Osteoblast (primary cell): ENCODE results near the gene PRIM2. TPM values are rescaled to one million over a fixed set of nuclear protein-coding genes. Genes with fewer than 3 reads are reported as not detected.
"Not testable (repeated sequence)": the region's sequence is repeated elsewhere in the genome, so short reads cannot be mapped to it uniquely, and the experiment has no call there.

Experiments
- DNase-seq: peaks from one replicate; pipeline ENCODE4 v3.0.0; 2011; ENCODE audit warnings: low spot score, mixed read lengths; ENCODE audit not compliant: insufficient read length; ENCODE audit errors: missing footprints
- H2AFZ ChIP-seq: 2 replicates; pipeline ENCODE4 v1.6.0; 2011; ENCODE audit warnings: mild to moderate bottlenecking, low read length
- H3K27ac ChIP-seq: 2 replicates; pipeline ENCODE4 v1.5.1; 2011; ENCODE audit warnings: mild to moderate bottlenecking, low read depth, low read length, moderate library complexity
- H3K27me3 ChIP-seq: 2 replicates; pipeline ENCODE4 v1.6.0; 2012; ENCODE audit warnings: mild to moderate bottlenecking, control low read depth, inconsistent platforms, low read length, moderate library complexity; ENCODE audit not compliant: insufficient read depth
- H3K36me3 ChIP-seq: 2 replicates; pipeline ENCODE4 v1.5.1; 2011; ENCODE audit warnings: mild to moderate bottlenecking, low read length, control low read depth, moderate library complexity; ENCODE audit not compliant: insufficient read depth
- H3K4me1 ChIP-seq: 2 replicates; pipeline ENCODE4 v1.5.1; 2011; ENCODE audit warnings: mild to moderate bottlenecking, low read length, control low read depth, moderate library complexity; ENCODE audit not compliant: insufficient read depth
- H3K4me2 ChIP-seq: 2 replicates; pipeline ENCODE4 v1.6.0; 2011; ENCODE audit warnings: mild to moderate bottlenecking, low read length; ENCODE audit not compliant: insufficient read depth
- H3K4me3 ChIP-seq: fragments of 200-600 bp; sonication (generic); 3 replicates; pipeline ENCODE4 v1.5.1; 2012; ENCODE audit warnings: mild to moderate bottlenecking, low read length, inconsistent platforms; ENCODE audit not compliant: insufficient read depth
- H3K79me2 ChIP-seq: 2 replicates; pipeline ENCODE4 v1.6.0; 2012; ENCODE audit warnings: mild to moderate bottlenecking, low read length, control low read depth, inconsistent platforms; ENCODE audit not compliant: insufficient read depth
- H3K9me3 ChIP-seq: 2 replicates; pipeline ENCODE4 v1.5.1; 2011; ENCODE audit warnings: low read depth, low read length, control low read depth
- H4K20me1 ChIP-seq: 2 replicates; pipeline ENCODE4 v1.6.0; 2012; ENCODE audit warnings: mild to moderate bottlenecking, low read length, control low read depth; ENCODE audit not compliant: insufficient read depth
- CTCF ChIP-seq: IDR thresholded peaks from 2 replicates; pipeline ENCODE4 v1.5.1; 2011; ENCODE audit warnings: mild to moderate bottlenecking, low read depth, low read length, moderate library complexity; ENCODE audit errors: extremely low read depth
- total RNA-seq: library from RNA; depleted of rRNA; stranded (reverse); fragments of >200 nt; gene quantifications from 2 replicates; pipeline ENCODE4 v1.2.3, GENCODE V29; 2012

PRIM2 gene
- total RNA-seq, 1 donor = 30.0 TPM

- H4K20me1 ChIP-seq, H2AFZ ChIP-seq, H3K4me1 ChIP-seq, H3K27me3 ChIP-seq, H3K27ac ChIP-seq, H3K79me2 ChIP-seq, H3K36me3 ChIP-seq, H3K9me3 ChIP-seq, H3K4me3 ChIP-seq, H3K4me2 ChIP-seq, DNase-seq: not testable (repeated sequence)
These were observed 217.7 kb downstream of the PRIM2 start for GRCh38 chr6:57535121-57535520.

DNA sequence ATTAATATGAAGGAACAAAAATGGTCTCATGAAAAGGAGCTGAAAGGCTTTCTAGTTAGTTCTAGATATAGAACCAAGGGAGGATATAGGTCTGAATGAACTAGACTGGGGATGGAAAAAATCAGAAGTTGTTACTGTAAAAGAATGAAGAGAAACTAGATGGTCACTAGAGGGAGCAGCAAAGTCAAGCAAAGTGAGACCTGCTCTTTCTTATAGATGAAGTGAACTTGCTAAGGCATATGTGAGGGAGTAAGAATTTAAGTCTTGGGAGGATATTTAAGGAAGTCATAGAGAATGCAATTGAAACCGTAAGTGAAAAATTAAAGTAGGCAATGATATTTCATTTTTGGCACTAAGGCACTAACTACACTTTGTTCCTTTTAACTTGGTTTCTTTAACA is 218.6 kb downstream of the PRIM2 start:
- not testable (repeated sequence) for H3K9me3 ChIP-seq, H3K79me2 ChIP-seq, H3K4me2 ChIP-seq, DNase-seq, H3K4me1 ChIP-seq, H2AFZ ChIP-seq, H3K4me3 ChIP-seq, H4K20me1 ChIP-seq, H3K27me3 ChIP-seq, H3K36me3 ChIP-seq, H3K27ac ChIP-seq
- TF ChIP-seq CTCF = peak; percentile 40

DNA sequence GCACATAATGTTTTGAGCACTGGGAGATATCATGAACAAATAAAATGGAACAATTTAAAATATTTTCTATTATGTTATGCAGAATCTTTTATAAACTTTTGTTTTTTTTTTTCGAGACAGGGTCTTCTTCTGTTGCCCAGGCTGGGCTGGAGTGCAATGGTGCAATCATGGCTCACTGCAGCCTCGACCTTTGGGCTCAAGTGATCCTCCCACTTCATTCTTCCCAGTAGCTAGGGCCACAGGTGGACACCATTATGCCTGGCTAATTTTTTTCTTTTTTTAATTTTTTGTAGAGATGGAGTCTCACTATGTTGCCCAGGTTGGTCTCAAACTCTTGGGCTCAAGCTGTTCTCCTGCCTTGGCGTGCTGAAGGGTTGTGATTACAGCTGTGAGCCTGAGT is 220.5 kb downstream of the PRIM2 start:
- H3K4me3 ChIP-seq, H3K4me1 ChIP-seq, H3K36me3 ChIP-seq, H2AFZ ChIP-seq, H3K4me2 ChIP-seq, H3K27ac ChIP-seq, H4K20me1 ChIP-seq, H3K9me3 ChIP-seq, DNase-seq, H3K79me2 ChIP-seq, H3K27me3 ChIP-seq: not testable (repeated sequence)

DNA sequence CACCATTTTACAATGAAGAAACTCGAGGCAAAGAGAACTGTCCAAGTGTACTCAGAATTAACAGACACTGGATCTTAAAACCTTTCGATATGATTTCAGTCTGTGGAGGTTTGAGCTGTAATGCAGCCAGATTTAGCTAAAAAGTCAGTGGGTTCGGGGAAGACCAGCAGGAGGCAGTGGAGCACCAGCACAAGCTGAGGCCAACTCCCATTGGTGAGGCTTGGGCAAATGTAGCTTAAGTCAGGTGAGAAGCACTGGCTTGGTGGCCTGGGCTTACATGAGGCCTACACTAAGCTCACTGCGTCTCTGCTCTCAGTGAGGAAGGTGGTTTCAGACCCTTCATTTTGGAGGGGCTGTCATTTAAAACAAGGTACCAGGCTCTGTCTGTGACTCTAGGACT is 234.5 kb downstream of the PRIM2 start:
- not testable (repeated sequence) for H3K27ac ChIP-seq, H3K4me2 ChIP-seq, H3K79me2 ChIP-seq, H3K27me3 ChIP-seq, H3K4me1 ChIP-seq, H3K36me3 ChIP-seq, H2AFZ ChIP-seq, DNase-seq, H4K20me1 ChIP-seq, H3K4me3 ChIP-seq, H3K9me3 ChIP-seq

DNA sequence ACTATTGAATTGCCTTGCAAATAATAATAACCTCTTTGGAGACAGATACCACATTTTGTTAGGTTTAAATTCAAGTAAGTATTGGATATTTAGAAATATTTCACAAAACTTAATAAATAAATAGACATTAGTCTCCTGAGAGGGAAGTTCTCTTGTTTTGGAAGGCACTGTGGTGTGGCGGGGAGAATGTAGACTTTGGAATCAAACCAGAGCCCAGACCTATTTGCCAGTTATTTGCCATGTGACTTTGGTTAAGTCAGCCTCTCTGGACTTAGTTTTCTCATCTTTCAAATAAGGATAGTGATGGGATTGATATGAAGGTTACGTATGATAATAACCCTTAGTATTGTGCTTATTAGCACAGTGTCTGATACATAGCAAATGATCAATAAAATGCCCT is 240.4 kb downstream of the PRIM2 start:
- not testable (repeated sequence) for H3K4me1 ChIP-seq, H3K79me2 ChIP-seq, H3K9me3 ChIP-seq, H4K20me1 ChIP-seq, H3K27ac ChIP-seq, H3K4me2 ChIP-seq, H3K36me3 ChIP-seq, DNase-seq, H3K4me3 ChIP-seq, H2AFZ ChIP-seq, H3K27me3 ChIP-seq

DNA sequence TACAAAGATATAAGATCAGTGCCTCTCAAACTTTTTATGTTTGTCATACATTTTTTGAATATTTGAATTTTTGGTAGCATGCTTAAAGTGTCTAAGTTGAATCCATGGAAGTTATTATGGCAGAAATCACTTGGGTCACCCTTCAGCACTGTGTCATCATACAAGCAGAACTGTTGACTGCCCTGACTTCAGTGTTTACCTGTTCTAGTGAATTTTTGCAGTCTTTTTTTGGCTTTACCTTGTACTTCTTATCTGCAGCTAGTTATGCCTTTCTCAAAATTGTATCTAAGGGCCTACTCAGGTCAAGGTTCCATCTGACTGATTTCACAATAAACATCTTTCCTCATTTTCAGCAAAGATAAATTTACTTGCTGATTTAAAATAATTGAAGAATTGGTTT is 241.7 kb downstream of the PRIM2 start:
- not testable (repeated sequence) for DNase-seq

DNA sequence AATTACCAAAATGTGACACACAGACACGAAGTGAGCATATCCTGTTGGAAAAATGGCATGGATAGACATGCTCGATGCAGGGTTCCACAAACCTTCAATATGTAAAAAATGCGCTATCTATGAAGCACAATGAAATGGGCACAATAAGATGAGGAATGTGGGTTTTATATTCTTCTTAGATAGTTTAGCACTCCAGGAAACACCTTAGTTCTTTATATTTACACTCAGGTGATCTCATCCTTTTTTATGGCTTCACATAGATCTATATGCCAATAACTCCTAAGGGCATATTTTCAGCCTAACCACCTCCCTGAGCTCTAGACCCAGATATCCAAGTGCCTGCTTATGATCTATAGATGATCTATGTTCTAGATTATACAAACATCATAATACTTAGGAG is 244.8 kb downstream of the PRIM2 start:
- not testable (repeated sequence) for H3K4me1 ChIP-seq, H3K4me3 ChIP-seq, DNase-seq, H4K20me1 ChIP-seq, H3K27ac ChIP-seq, H3K27me3 ChIP-seq, H2AFZ ChIP-seq, H3K4me2 ChIP-seq, H3K79me2 ChIP-seq, H3K9me3 ChIP-seq, H3K36me3 ChIP-seq

More for the DNA sequence above, 241.7 kb downstream of the PRIM2 start:
- H3K27me3 ChIP-seq, H3K27ac ChIP-seq, H3K4me1 ChIP-seq, H3K9me3 ChIP-seq, H3K4me2 ChIP-seq, H3K4me3 ChIP-seq, H3K79me2 ChIP-seq, H4K20me1 ChIP-seq, H2AFZ ChIP-seq, H3K36me3 ChIP-seq: not testable (repeated sequence)

DNA sequence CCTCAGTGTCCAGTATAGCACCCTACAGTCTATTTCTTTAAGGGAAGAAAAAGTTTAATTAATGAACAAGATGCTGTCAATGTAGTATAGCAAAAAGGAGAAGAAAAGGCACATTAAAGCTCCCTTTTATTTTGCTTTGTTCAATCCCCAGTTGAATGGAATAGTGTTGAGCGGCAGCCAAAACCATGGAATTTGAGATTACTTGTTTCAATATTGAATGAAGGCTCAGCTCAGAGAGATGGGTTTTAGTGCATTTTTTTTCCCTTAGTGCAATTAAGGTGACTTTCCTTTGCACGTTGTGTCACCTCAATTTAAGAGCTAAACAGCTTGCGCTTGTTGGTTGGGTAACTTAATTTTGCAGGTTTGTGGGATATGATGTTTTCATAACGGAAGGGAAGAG is 254.7 kb downstream of the PRIM2 start:
- not testable (repeated sequence) for H3K36me3 ChIP-seq, H3K4me2 ChIP-seq, H3K9me3 ChIP-seq, H4K20me1 ChIP-seq, H3K27ac ChIP-seq, H3K4me1 ChIP-seq, DNase-seq, H3K27me3 ChIP-seq, H2AFZ ChIP-seq, H3K4me3 ChIP-seq, H3K79me2 ChIP-seq

GRCh38 chr6:57572844-57573243 is 255.4 kb downstream of the PRIM2 start:
- H3K79me2 ChIP-seq, H3K4me2 ChIP-seq, H3K36me3 ChIP-seq, DNase-seq, H2AFZ ChIP-seq, H3K4me1 ChIP-seq, H4K20me1 ChIP-seq, H3K4me3 ChIP-seq, H3K27ac ChIP-seq, H3K27me3 ChIP-seq, H3K9me3 ChIP-seq: not testable (repeated sequence)
